ENCODE measurements around the gene CADPS.

Gene CADPS

GRCh38 chr3:62446337-62446940 is 428.8 kb downstream of the CADPS start:
- Histone ChIP-seq H3K4me3 (ENCODE audit: insufficient read length, low read depth) (no peak overlapping the region), H3K36me3 (ENCODE audit: insufficient read depth, insufficient read length, low read length) (no peaks in the 10 kb centered on the region), H3K4me1 (ENCODE audit: insufficient read depth, insufficient read length) (no peaks in the 10 kb centered on the region), H3K27me3 (ENCODE audit: insufficient read depth, insufficient read length) (peaks cover 3% of the 10 kb centered on the region), H3K9ac (ENCODE audit: insufficient read length, low read depth) (no peak overlapping the region), H3K9me3 (ENCODE audit: insufficient read depth, low read length) (no peaks in the 10 kb centered on the region)
- no peak for TF ChIP-seq SUZ12 (IDR thresholded peaks at IDR 0.05; ENCODE audit: extremely low read depth, insufficient read depth, insufficient read length)
- DNase-seq (ENCODE audit: low read depth, low spot score), result no peak

- Histone ChIP-seq H3K36me3 (ENCODE audit: insufficient read depth, insufficient read length, low read length) (no peaks in the 10 kb centered on the region), H3K9me3 (ENCODE audit: insufficient read depth, low read length) (no peaks in the 10 kb centered on the region), H3K4me3 (ENCODE audit: insufficient read length, low read depth) (no peak overlapping the region), H3K4me1 (ENCODE audit: insufficient read depth, insufficient read length) (no peaks in the 10 kb centered on the region), H3K9ac (ENCODE audit: insufficient read length, low read depth) (no peak overlapping the region), H3K27me3 (ENCODE audit: insufficient read depth, insufficient read length) (peaks cover 3% of the 10 kb centered on the region)
- no peak for DNase-seq (ENCODE audit: low read depth, low spot score)
- TF ChIP-seq SUZ12 (IDR thresholded peaks at IDR 0.05; ENCODE audit: extremely low read depth, insufficient read depth, insufficient read length) (no peak), ZNF274 (IDR thresholded peaks at IDR 0.05; ENCODE audit: low read depth, low read length) (no peak), YY1 (IDR thresholded peaks at IDR 0.05; ENCODE audit: insufficient read depth, insufficient read length) (no peak)
Observed at GRCh38 chr3:62445275-62445674, 429.9 kb downstream of the CADPS start.

GRCh38 chr3:62439978-62440377 is 435.2 kb downstream of the CADPS start:
- no peak overlapping the region for H3K4me3 ChIP-seq (ENCODE audit: insufficient read length, low read depth)
- no peaks in the 10 kb centered on the region for H3K9me3 ChIP-seq (ENCODE audit: insufficient read depth, low read length)
- no peak overlapping the region for H3K9ac ChIP-seq (ENCODE audit: insufficient read length, low read depth)
- TF ChIP-seq SUZ12 (IDR thresholded peaks at IDR 0.05; ENCODE audit: extremely low read depth, insufficient read depth, insufficient read length), result no peak
- TF ChIP-seq YY1 (IDR thresholded peaks at IDR 0.05; ENCODE audit: insufficient read depth, insufficient read length), result no peak
- no peak for TF ChIP-seq ZNF274 (IDR thresholded peaks at IDR 0.05; ENCODE audit: low read depth, low read length)
- no peaks in the 10 kb centered on the region for H3K4me1 ChIP-seq (ENCODE audit: insufficient read depth, insufficient read length)
- no peak for DNase-seq (ENCODE audit: low read depth, low spot score)
- H3K36me3 ChIP-seq (ENCODE audit: insufficient read depth, insufficient read length, low read length), result no peaks in the 10 kb centered on the region
- no peaks in the 10 kb centered on the region for H3K27me3 ChIP-seq (ENCODE audit: insufficient read depth, insufficient read length)

- Histone ChIP-seq H3K9me3 (ENCODE audit: insufficient read depth, low read length) (no peaks in the 10 kb centered on the region), H3K4me1 (ENCODE audit: insufficient read depth, insufficient read length) (no peaks in the 10 kb centered on the region), H3K4me3 (ENCODE audit: insufficient read length, low read depth) (no peak overlapping the region), H3K9ac (ENCODE audit: insufficient read length, low read depth) (no peak overlapping the region), H3K27me3 (ENCODE audit: insufficient read depth, insufficient read length) (no peaks in the 10 kb centered on the region), H3K36me3 (ENCODE audit: insufficient read depth, insufficient read length, low read length) (no peaks in the 10 kb centered on the region)
- no peak for TF ChIP-seq ZNF274 (IDR thresholded peaks at IDR 0.05; ENCODE audit: low read depth, low read length)
- TF ChIP-seq SUZ12 (IDR thresholded peaks at IDR 0.05; ENCODE audit: extremely low read depth, insufficient read depth, insufficient read length), result no peak
- no peak for TF ChIP-seq YY1 (IDR thresholded peaks at IDR 0.05; ENCODE audit: insufficient read depth, insufficient read length)
- no peak for DNase-seq (ENCODE audit: low read depth, low spot score)
Observed at GRCh38 chr3:62439176-62439813, 435.9 kb downstream of the CADPS start.

- Histone ChIP-seq H3K4me1 (ENCODE audit: insufficient read depth, insufficient read length) (no peaks in the 10 kb centered on the region), H3K4me3 (ENCODE audit: insufficient read length, low read depth) (no peak overlapping the region), H3K36me3 (ENCODE audit: insufficient read depth, insufficient read length, low read length) (no peaks in the 10 kb centered on the region), H3K9me3 (ENCODE audit: insufficient read depth, low read length) (no peaks in the 10 kb centered on the region), H3K27me3 (ENCODE audit: insufficient read depth, insufficient read length) (no peaks in the 10 kb centered on the region), H3K9ac (ENCODE audit: insufficient read length, low read depth) (no peak overlapping the region)
- no peak for TF ChIP-seq YY1 (IDR thresholded peaks at IDR 0.05; ENCODE audit: insufficient read depth, insufficient read length)
- DNase-seq (ENCODE audit: low read depth, low spot score), result no peak
Observed at GRCh38 chr3:62436785-62437184, 438.4 kb downstream of the CADPS start.

- Histone ChIP-seq H3K4me1 (ENCODE audit: insufficient read depth, insufficient read length) (no peaks in the 10 kb centered on the region), H3K27me3 (ENCODE audit: insufficient read depth, insufficient read length) (no peaks in the 10 kb centered on the region), H3K9me3 (ENCODE audit: insufficient read depth, low read length) (no peaks in the 10 kb centered on the region), H3K9ac (ENCODE audit: insufficient read length, low read depth) (no peak overlapping the region), H3K4me3 (ENCODE audit: insufficient read length, low read depth) (no peak overlapping the region), H3K36me3 (ENCODE audit: insufficient read depth, insufficient read length, low read length) (no peaks in the 10 kb centered on the region)
- no peak for DNase-seq (ENCODE audit: low read depth, low spot score)
- TF ChIP-seq ZNF274 (IDR thresholded peaks at IDR 0.05; ENCODE audit: low read depth, low read length) (no peak), SUZ12 (IDR thresholded peaks at IDR 0.05; ENCODE audit: extremely low read depth, insufficient read depth, insufficient read length) (no peak), YY1 (IDR thresholded peaks at IDR 0.05; ENCODE audit: insufficient read depth, insufficient read length) (no peak)
Observed at GRCh38 chr3:62433396-62433795, 441.8 kb downstream of the CADPS start.

DNA sequence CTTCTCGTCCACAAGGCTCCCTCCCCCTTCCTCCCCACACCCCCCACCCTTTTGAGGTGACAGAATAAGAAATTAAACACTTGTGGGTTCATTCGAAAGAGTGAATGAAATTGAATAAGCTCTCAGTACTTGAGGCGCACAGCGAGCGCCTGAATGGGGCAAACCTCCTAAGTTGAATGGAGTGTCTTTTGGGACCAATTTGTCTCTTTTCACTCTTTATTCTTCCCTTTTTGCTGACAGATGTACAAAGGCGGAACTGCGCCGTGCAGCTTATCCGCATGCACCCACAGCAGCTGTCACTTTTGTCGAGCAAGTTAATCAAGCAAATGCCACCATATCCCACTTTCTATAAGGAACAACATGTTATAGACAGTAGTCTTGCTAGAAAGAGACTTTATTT is 454.0 kb downstream of the CADPS start:
- Histone ChIP-seq H3K4me3 (ENCODE audit: insufficient read length, low read depth) (no peak overlapping the region), H3K9me3 (ENCODE audit: insufficient read depth, low read length) (no peaks in the 10 kb centered on the region), H3K4me1 (ENCODE audit: insufficient read depth, insufficient read length) (no peaks in the 10 kb centered on the region), H3K27me3 (ENCODE audit: insufficient read depth, insufficient read length) (peaks cover 74% of the 10 kb centered on the region), H3K36me3 (ENCODE audit: insufficient read depth, insufficient read length, low read length) (no peaks in the 10 kb centered on the region), H3K9ac (ENCODE audit: insufficient read length, low read depth) (no peak overlapping the region)
- TF ChIP-seq ZNF274 (IDR thresholded peaks at IDR 0.05; ENCODE audit: low read depth, low read length) (no peak), SUZ12 (IDR thresholded peaks at IDR 0.05; ENCODE audit: extremely low read depth, insufficient read depth, insufficient read length) (no peak), YY1 (IDR thresholded peaks at IDR 0.05; ENCODE audit: insufficient read depth, insufficient read length) (no peak)
- DNase-seq (ENCODE audit: low read depth, low spot score), result no peak
